HEK293 (cell line): Measurements from ENCODE around the gene FXYD3.
A peak's percentile ranks its signal among the peaks of the same experiment; 100 is the strongest.

ENCODE experiments used
- CTCF ChIA-PET: fragments of 350-600 bp; formaldehyde crosslinking; extraction: SDS; loops from one replicate; lab custom pipeline; 2021; ENCODE audit warnings: antibody characterized with exemption; lab: Yijun Ruan, JAX
- POLR2A ChIA-PET: fragments of 300-600 bp; formaldehyde crosslinking; extraction: SDS; loops from one replicate; lab custom pipeline; 2020; ENCODE audit warnings: antibody characterized with exemption, inconsistent platforms; lab: Yijun Ruan, JAX
- H3K27ac ChIP-seq: fragments of 200-500 bp; sonication (Bioruptor generic); 2 replicates; pipeline ENCODE4 v1.5.1; 2014; ENCODE audit warnings: low read depth, low read length, control low read depth, inconsistent platforms; ENCODE audit errors: extremely low read depth
- H3K36me3 ChIP-seq, 2 experiments: fragments of 200-500 bp in 1 of 2; sonication (Bioruptor generic) in 1 of 2; 1 replicate in 1 of 2; 2 replicates in 1 of 2; pipeline ENCODE4 v1.5.1; 2014 to 2017; ENCODE audit warnings: inconsistent platforms in 2 of 2, low read length in 2 of 2; ENCODE audit not compliant: control insufficient read depth in 2 of 2, insufficient read depth in 1 of 2
- H3K4me1 ChIP-seq: fragments of 200-500 bp; sonication (Bioruptor generic); 2 replicates; pipeline ENCODE4 v1.5.1; 2014; ENCODE audit warnings: mild to moderate bottlenecking, low read length, inconsistent platforms; ENCODE audit not compliant: control insufficient read depth, insufficient read depth
- H3K4me3 ChIP-seq: 2 replicates; pipeline ENCODE4 v1.5.1; 2011; ENCODE audit warnings: low read depth, mild to moderate bottlenecking, control low read depth, low read length, moderate library complexity
- H3K9me3 ChIP-seq: fragments of 200-500 bp; sonication (Bioruptor generic); 2 replicates; pipeline ENCODE4 v1.5.1; 2014; ENCODE audit warnings: low read depth, low read length, inconsistent platforms; ENCODE audit not compliant: control insufficient read depth, insufficient read depth
- BCL11B ChIP-seq: fragments of 450-650 bp; formaldehyde crosslinking; IDR thresholded peaks from 2 replicates; pipeline ENCODE4 v1.5.1; 2016; ENCODE audit warnings: low read depth, missing biosample characterization, missing genetic modification characterization
- MEIS1 ChIP-seq: sonication (generic); formaldehyde crosslinking; IDR thresholded peaks from 2 replicates; pipeline ENCODE4 v1.8.1; 2022; ENCODE audit warnings: missing genetic modification reagents, mild to moderate bottlenecking, borderline replicate concordance
- OSR2 ChIP-seq: fragments of 450-650 bp; formaldehyde crosslinking; IDR thresholded peaks from 2 replicates; pipeline ENCODE4 v1.5.1; 2016; ENCODE audit warnings: missing biosample characterization, missing genetic modification characterization
- ZNF138 ChIP-seq: fragments of 450-650 bp; formaldehyde crosslinking; IDR thresholded peaks from 2 replicates; pipeline ENCODE4 v1.5.1; 2016; ENCODE audit warnings: missing biosample characterization, missing genetic modification characterization, borderline replicate concordance
- ZNF169 ChIP-seq: fragments of 450-650 bp; formaldehyde crosslinking; IDR thresholded peaks from 2 replicates; pipeline ENCODE4 v1.5.1; 2016; ENCODE audit warnings: missing biosample characterization, missing genetic modification characterization
- ZNF211 ChIP-seq: fragments of 450-650 bp; formaldehyde crosslinking; IDR thresholded peaks from 2 replicates; pipeline ENCODE4 v1.5.1; 2016; ENCODE audit warnings: low read depth, missing biosample characterization, missing genetic modification characterization
- ZNF280D ChIP-seq: fragments of 450-650 bp; formaldehyde crosslinking; IDR thresholded peaks from 2 replicates; pipeline ENCODE4 v1.5.1; 2016; ENCODE audit warnings: missing biosample characterization, missing genetic modification characterization
- ZNF521 ChIP-seq: fragments of 450-650 bp; formaldehyde crosslinking; IDR thresholded peaks from 2 replicates; pipeline ENCODE4 v1.5.1; 2017; ENCODE audit warnings: missing biosample characterization, mild to moderate bottlenecking, missing genetic modification characterization
- ZNF558 ChIP-seq: fragments of 450-650 bp; formaldehyde crosslinking; IDR thresholded peaks from 2 replicates; pipeline ENCODE4 v1.5.1; 2016; ENCODE audit warnings: missing biosample characterization, missing genetic modification characterization
- ZNF623 ChIP-seq: fragments of 450-650 bp; formaldehyde crosslinking; IDR thresholded peaks from 2 replicates; pipeline ENCODE4 v1.5.1; 2016; ENCODE audit warnings: missing biosample characterization, missing genetic modification characterization
- ZNF658 ChIP-seq: fragments of 450-650 bp; formaldehyde crosslinking; IDR thresholded peaks from 2 replicates; pipeline ENCODE4; 2016; ENCODE audit warnings: missing biosample characterization, missing genetic modification characterization
- TF ChIP-seq, protein P1 (sequence below): fragments of 450-650 bp; formaldehyde crosslinking; IDR thresholded peaks from 2 replicates; pipeline ENCODE4 v1.5.1; 2016; ENCODE audit warnings: missing biosample characterization, missing genetic modification characterization
- TF ChIP-seq, protein P2 (sequence below): fragments of 450-650 bp; formaldehyde crosslinking; IDR thresholded peaks from 2 replicates; pipeline ENCODE4 v1.5.1; 2017; ENCODE audit warnings: missing biosample characterization, mild to moderate bottlenecking, missing genetic modification characterization, moderate library complexity
- TF ChIP-seq, protein P3 (sequence below): fragments of 450-650 bp; formaldehyde crosslinking; IDR thresholded peaks from 2 replicates; pipeline ENCODE4 v1.5.1; 2016; ENCODE audit warnings: missing biosample characterization, missing genetic modification characterization, borderline replicate concordance
- TF ChIP-seq, protein P4 (sequence below): fragments of 450-650 bp; formaldehyde crosslinking; IDR thresholded peaks from 2 replicates; pipeline ENCODE4 v1.5.0; 2017; ENCODE audit warnings: missing biosample characterization, missing genetic modification characterization, borderline replicate concordance

FXYD3 gene

GRCh38 chr19:35136977-35137702 lies 21.5 kb downstream of the FXYD3 start:
- POLR2A ChIA-PET = interaction anchor here (1.0 to 1.4 kb wide), 2 partner anchors 13 to 20 kb away, joined by 3 to 4 read pairs; no protein-coding TSS in a partner anchor
- no peak for TF ChIP-seq MEIS1 (CRISPR knock-in tag)
- TF ChIP-seq, protein P1, sequence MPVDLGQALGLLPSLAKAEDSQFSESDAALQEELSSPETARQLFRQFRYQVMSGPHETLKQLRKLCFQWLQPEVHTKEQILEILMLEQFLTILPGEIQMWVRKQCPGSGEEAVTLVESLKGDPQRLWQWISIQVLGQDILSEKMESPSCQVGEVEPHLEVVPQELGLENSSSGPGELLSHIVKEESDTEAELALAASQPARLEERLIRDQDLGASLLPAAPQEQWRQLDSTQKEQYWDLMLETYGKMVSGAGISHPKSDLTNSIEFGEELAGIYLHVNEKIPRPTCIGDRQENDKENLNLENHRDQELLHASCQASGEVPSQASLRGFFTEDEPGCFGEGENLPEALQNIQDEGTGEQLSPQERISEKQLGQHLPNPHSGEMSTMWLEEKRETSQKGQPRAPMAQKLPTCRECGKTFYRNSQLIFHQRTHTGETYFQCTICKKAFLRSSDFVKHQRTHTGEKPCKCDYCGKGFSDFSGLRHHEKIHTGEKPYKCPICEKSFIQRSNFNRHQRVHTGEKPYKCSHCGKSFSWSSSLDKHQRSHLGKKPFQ (tag by site-specific recombination) = peak; percentile 85
- TF ChIP-seq, protein P2, sequence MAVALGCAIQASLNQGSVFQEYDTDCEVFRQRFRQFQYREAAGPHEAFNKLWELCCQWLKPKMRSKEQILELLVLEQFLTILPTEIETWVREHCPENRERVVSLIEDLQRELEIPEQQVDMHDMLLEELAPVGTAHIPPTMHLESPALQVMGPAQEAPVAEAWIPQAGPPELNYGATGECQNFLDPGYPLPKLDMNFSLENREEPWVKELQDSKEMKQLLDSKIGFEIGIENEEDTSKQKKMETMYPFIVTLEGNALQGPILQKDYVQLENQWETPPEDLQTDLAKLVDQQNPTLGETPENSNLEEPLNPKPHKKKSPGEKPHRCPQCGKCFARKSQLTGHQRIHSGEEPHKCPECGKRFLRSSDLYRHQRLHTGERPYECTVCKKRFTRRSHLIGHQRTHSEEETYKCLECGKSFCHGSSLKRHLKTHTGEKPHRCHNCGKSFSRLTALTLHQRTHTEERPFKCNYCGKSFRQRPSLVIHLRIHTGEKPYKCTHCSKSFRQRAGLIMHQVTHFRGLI (tag by site-specific recombination) = peak; percentile 11; the same call in 1 of the 2 replicates
- Histone ChIP-seq H3K27ac (no peak overlapping the region), H3K4me1 (peaks cover 14% of the 10 kb centered on the region), H3K9me3 (no peaks in the 10 kb centered on the region), H3K36me3 (no peaks in the 10 kb centered on the region; a peak in 1 of 3 replicates), H3K4me3 (no peak overlapping the region)
- CTCF ChIA-PET = interaction anchor here (0.6 to 5.5 kb wide), 26 partner anchors 10 to 601 kb away, joined by 3 to 108 read pairs (median 6); partner anchors contain the start of gene FXYD3

GRCh38 chr19:35138305-35138892 lies 22.8 kb downstream of the FXYD3 start, which contains the start of gene FXYD1:
Gene FXYD1 (plus strand): TSS chr19:35138824. CDS start chr19:35140080, 1,256 bp downstream.
- Histone ChIP-seq H3K4me3 (no peak within 1 kb of the TSS), H3K27ac (no peak within 1 kb of the TSS), H3K36me3 (no peaks in the 10 kb centered on the region; a peak in 1 of 3 replicates), H3K9me3 (no peaks in the 10 kb centered on the region), H3K4me1 (peaks cover 23% of the 10 kb centered on the region)
- ChIA-PET CTCF (interaction anchor here (1.2 to 5.5 kb wide), 4 partner anchors 11 to 92 kb away, joined by 4 to 108 read pairs (median 39); no protein-coding TSS in a partner anchor), POLR2A (no interaction called here)
- TF ChIP-seq ZNF169 (tag by site-specific recombination) = no peak
- no peak for TF ChIP-seq ZNF658
- TF ChIP-seq, protein P3, sequence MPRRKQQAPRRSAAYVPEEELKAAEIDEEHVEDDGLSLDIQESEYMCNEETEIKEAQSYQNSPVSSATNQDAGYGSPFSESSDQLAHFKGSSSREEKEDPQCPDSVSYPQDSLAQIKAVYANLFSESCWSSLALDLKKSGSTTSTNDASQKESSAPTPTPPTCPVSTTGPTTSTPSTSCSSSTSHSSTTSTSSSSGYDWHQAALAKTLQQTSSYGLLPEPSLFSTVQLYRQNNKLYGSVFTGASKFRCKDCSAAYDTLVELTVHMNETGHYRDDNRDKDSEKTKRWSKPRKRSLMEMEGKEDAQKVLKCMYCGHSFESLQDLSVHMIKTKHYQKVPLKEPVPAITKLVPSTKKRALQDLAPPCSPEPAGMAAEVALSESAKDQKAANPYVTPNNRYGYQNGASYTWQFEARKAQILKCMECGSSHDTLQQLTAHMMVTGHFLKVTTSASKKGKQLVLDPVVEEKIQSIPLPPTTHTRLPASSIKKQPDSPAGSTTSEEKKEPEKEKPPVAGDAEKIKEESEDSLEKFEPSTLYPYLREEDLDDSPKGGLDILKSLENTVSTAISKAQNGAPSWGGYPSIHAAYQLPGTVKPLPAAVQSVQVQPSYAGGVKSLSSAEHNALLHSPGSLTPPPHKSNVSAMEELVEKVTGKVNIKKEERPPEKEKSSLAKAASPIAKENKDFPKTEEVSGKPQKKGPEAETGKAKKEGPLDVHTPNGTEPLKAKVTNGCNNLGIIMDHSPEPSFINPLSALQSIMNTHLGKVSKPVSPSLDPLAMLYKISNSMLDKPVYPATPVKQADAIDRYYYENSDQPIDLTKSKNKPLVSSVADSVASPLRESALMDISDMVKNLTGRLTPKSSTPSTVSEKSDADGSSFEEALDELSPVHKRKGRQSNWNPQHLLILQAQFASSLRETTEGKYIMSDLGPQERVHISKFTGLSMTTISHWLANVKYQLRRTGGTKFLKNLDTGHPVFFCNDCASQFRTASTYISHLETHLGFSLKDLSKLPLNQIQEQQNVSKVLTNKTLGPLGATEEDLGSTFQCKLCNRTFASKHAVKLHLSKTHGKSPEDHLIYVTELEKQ (tag by site-specific recombination) = no peak
- no peak for TF ChIP-seq ZNF211
- no peak for TF ChIP-seq BCL11B (tag by site-specific recombination)
- no peak for TF ChIP-seq ZNF558 (tag by site-specific recombination)
- TF ChIP-seq, protein P4, sequence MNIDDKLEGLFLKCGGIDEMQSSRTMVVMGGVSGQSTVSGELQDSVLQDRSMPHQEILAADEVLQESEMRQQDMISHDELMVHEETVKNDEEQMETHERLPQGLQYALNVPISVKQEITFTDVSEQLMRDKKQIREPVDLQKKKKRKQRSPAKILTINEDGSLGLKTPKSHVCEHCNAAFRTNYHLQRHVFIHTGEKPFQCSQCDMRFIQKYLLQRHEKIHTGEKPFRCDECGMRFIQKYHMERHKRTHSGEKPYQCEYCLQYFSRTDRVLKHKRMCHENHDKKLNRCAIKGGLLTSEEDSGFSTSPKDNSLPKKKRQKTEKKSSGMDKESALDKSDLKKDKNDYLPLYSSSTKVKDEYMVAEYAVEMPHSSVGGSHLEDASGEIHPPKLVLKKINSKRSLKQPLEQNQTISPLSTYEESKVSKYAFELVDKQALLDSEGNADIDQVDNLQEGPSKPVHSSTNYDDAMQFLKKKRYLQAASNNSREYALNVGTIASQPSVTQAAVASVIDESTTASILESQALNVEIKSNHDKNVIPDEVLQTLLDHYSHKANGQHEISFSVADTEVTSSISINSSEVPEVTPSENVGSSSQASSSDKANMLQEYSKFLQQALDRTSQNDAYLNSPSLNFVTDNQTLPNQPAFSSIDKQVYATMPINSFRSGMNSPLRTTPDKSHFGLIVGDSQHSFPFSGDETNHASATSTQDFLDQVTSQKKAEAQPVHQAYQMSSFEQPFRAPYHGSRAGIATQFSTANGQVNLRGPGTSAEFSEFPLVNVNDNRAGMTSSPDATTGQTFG (tag by site-specific recombination) = no peak
- TF ChIP-seq ZNF280D = no peak
- TF ChIP-seq ZNF521 = no peak
- no peak for TF ChIP-seq ZNF623 (tag by site-specific recombination)
- no peak for TF ChIP-seq ZNF138 (tag by site-specific recombination)
- TF ChIP-seq OSR2 (tag by site-specific recombination) = no peak
